ENCODE results near the gene PCCA. TPM values are rescaled to one million over a fixed set of nuclear protein-coding genes. Genes with fewer than 3 reads are reported as not detected.

PCCA gene
- total RNA-seq, 1 experiment from 2014 or later: 52.8 TPM

DNA sequence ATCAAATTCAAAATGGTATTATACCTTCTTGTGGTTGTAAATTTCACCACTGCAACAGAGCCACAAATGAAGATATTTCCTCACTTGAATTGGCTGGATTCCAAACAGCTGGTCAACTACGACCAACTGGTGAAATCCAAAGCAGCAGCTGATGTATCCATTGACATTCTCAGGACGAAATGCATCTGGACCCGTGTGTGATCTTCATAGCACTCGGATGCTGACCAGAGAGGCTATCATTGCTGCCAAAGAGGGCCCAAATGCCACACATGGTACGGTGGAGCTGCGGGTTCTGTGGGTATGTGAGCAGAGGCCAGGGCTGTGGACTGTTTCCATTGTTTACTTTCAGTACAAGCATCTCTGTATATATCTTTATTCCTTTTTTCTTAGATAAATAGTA lies 25.6 kb upstream of the PCCA start:
- peaks cover 21% of the 10 kb centered on the region for H3K36me3 Mint-ChIP-seq

DNA sequence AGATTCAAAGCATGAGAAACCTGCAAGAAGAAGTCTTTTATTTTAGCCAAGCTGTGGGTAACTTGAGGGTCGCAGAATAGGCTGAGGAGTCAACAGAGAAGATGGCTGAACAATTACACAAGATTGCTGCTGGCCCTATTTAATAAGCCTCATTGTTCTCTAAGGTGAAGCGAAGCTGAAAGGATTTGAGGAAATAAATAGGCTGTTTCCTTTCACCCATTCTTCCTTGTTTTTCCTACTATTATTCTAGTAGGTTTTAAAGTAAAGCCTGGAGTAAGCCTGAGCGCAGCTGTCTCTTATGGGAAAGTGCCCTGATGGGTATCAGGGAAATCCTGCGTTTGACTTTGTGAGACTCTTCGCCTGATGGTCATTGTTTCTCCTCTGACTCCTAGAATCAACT lies 25.0 kb upstream of the PCCA start:
- Mint-ChIP-seq H3K9me3 (peaks cover 19% of the 10 kb centered on the region), H3K4me3 (no peak overlapping the region), H3K36me3 (peaks cover 15% of the 10 kb centered on the region), H3K27me3 (ENCODE audit: low read depth) (peaks cover 3% of the 10 kb centered on the region; the same call in 1 of the 2 replicates), H3K27ac (no peak overlapping the region), H3K4me1 (no peaks in the 10 kb centered on the region)
- CTCF ChIA-PET: no interaction called here
- DNase-seq (ENCODE audit: low spot score) (no peak), ATAC-seq (no peak)
- TF ChIP-seq ELF4 (CRISPR knock-in tag; IDR thresholded peaks at IDR 0.05; ENCODE audit: low read depth) (no peak), MXD4 (CRISPR knock-in tag; IDR thresholded peaks at IDR 0.05; ENCODE audit: borderline replicate concordance) (no peak), ZBTB21 (CRISPR knock-in tag; IDR thresholded peaks at IDR 0.05; ENCODE audit: borderline replicate concordance) (no peak), ETV6 (CRISPR knock-in tag; IDR thresholded peaks at IDR 0.05) (no peak), JAZF1 (CRISPR knock-in tag; IDR thresholded peaks at IDR 0.05) (no peak)
- TF ChIP-seq, protein P1, sequence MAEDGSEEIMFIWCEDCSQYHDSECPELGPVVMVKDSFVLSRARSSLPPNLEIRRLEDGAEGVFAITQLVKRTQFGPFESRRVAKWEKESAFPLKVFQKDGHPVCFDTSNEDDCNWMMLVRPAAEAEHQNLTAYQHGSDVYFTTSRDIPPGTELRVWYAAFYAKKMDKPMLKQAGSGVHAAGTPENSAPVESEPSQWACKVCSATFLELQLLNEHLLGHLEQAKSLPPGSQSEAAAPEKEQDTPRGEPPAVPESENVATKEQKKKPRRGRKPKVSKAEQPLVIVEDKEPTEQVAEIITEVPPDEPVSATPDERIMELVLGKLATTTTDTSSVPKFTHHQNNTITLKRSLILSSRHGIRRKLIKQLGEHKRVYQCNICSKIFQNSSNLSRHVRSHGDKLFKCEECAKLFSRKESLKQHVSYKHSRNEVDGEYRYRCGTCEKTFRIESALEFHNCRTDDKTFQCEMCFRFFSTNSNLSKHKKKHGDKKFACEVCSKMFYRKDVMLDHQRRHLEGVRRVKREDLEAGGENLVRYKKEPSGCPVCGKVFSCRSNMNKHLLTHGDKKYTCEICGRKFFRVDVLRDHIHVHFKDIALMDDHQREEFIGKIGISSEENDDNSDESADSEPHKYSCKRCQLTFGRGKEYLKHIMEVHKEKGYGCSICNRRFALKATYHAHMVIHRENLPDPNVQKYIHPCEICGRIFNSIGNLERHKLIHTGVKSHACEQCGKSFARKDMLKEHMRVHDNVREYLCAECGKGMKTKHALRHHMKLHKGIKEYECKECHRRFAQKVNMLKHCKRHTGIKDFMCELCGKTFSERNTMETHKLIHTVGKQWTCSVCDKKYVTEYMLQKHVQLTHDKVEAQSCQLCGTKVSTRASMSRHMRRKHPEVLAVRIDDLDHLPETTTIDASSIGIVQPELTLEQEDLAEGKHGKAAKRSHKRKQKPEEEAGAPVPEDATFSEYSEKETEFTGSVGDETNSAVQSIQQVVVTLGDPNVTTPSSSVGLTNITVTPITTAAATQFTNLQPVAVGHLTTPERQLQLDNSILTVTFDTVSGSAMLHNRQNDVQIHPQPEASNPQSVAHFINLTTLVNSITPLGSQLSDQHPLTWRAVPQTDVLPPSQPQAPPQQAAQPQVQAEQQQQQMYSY (CRISPR knock-in tag; IDR thresholded peaks at IDR 0.05): no peak
- TF ChIP-seq, protein P2, sequence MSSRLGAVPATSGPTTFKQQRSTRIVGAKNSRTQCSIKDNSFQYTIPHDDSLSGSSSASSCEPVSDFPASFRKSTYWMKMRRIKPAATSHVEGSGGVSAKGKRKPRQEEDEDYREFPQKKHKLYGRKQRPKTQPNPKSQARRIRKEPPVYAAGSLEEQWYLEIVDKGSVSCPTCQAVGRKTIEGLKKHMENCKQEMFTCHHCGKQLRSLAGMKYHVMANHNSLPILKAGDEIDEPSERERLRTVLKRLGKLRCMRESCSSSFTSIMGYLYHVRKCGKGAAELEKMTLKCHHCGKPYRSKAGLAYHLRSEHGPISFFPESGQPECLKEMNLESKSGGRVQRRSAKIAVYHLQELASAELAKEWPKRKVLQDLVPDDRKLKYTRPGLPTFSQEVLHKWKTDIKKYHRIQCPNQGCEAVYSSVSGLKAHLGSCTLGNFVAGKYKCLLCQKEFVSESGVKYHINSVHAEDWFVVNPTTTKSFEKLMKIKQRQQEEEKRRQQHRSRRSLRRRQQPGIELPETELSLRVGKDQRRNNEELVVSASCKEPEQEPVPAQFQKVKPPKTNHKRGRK (CRISPR knock-in tag; IDR thresholded peaks at IDR 0.05; ENCODE audit: borderline replicate concordance): no peak
- TF ChIP-seq, protein P3, sequence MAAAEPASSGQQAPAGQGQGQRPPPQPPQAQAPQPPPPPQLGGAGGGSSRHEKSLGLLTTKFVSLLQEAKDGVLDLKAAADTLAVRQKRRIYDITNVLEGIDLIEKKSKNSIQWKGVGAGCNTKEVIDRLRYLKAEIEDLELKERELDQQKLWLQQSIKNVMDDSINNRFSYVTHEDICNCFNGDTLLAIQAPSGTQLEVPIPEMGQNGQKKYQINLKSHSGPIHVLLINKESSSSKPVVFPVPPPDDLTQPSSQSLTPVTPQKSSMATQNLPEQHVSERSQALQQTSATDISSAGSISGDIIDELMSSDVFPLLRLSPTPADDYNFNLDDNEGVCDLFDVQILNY (CRISPR knock-in tag; IDR thresholded peaks at IDR 0.05): no peak
- POLR2A ChIA-PET: no interaction called here

More for the DNA sequence above, 25.6 kb upstream of the PCCA start:
- ATAC-seq (no peak), DNase-seq (ENCODE audit: low spot score) (no peak)
- peaks cover 25% of the 10 kb centered on the region for H3K9me3 Mint-ChIP-seq
- peaks cover 8% of the 10 kb centered on the region for H3K27me3 Mint-ChIP-seq (ENCODE audit: low read depth)
- CTCF ChIA-PET: no interaction called here
- no peak overlapping the region for H3K27ac Mint-ChIP-seq
- TF ChIP-seq EMX1 (CRISPR knock-in tag; IDR thresholded peaks at IDR 0.05): no peak
- no peak for TF ChIP-seq ETV6 (CRISPR knock-in tag; IDR thresholded peaks at IDR 0.05)
- TF ChIP-seq ZNF121 (CRISPR knock-in tag; IDR thresholded peaks at IDR 0.05): no peak
- TF ChIP-seq, protein P4, sequence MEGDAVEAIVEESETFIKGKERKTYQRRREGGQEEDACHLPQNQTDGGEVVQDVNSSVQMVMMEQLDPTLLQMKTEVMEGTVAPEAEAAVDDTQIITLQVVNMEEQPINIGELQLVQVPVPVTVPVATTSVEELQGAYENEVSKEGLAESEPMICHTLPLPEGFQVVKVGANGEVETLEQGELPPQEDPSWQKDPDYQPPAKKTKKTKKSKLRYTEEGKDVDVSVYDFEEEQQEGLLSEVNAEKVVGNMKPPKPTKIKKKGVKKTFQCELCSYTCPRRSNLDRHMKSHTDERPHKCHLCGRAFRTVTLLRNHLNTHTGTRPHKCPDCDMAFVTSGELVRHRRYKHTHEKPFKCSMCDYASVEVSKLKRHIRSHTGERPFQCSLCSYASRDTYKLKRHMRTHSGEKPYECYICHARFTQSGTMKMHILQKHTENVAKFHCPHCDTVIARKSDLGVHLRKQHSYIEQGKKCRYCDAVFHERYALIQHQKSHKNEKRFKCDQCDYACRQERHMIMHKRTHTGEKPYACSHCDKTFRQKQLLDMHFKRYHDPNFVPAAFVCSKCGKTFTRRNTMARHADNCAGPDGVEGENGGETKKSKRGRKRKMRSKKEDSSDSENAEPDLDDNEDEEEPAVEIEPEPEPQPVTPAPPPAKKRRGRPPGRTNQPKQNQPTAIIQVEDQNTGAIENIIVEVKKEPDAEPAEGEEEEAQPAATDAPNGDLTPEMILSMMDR (IDR thresholded peaks at IDR 0.05): no peak
- no peak for TF ChIP-seq FOXP1 (CRISPR knock-in tag; IDR thresholded peaks at IDR 0.05; ENCODE audit: borderline replicate concordance)
- TF ChIP-seq JAZF1 (CRISPR knock-in tag; IDR thresholded peaks at IDR 0.05): no peak
- no peak for TF ChIP-seq TP53 (CRISPR knock-in tag; IDR thresholded peaks at IDR 0.05)
- peaks cover 5% of the 10 kb centered on the region for H3K4me1 Mint-ChIP-seq
- POLR2A ChIA-PET: no interaction called here
- no peak overlapping the region for H3K4me3 Mint-ChIP-seq

DNA sequence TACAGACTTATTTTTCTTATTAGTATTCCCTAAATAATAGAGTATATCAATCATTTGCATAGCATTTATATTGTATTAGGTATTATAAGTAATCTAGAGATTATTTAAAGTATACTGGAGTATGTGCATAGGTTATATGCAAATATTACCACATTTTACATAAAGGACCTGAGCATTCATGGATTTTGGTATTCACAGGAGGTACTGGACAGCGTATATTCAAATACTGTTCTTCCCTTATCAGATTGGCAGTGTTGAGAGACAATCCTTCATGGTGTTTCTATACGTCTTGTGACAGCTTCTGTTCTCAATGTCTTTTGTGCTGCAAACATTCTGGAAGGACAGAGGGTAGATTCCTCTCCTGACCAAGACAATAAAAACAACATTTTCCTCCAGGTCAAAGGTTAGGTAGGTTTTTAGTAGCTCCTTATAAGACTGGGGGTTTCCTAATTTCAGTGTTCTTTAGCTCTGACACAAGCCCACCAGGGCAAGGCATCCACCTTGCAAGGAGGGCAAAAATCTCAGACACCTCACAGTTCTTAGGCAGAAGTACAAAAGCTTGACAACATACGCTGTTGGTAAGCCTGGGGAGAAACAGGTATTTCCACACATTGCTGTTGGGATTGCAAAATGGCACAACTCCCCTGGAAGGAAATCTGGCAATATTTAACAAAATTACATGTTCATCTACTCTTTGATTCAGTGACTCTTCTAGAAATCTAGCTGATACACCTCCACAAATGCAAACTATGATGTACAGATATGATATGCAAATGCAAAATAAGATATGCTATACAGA lies 20.6 kb upstream of the PCCA start:
- H3K36me3 Mint-ChIP-seq: no peaks in the 10 kb centered on the region
- ATAC-seq: no peak
- no peak overlapping the region for H3K27ac Mint-ChIP-seq
- H3K4me3 Mint-ChIP-seq: no peak overlapping the region
- CTCF ChIA-PET: no interaction called here
- H3K4me1 Mint-ChIP-seq: no peaks in the 10 kb centered on the region
- DNase-seq (ENCODE audit: low spot score): no peak
- no peaks in the 10 kb centered on the region; the same call in 1 of the 2 replicates for H3K27me3 Mint-ChIP-seq (ENCODE audit: low read depth)
- no peaks in the 10 kb centered on the region for H3K9me3 Mint-ChIP-seq
- POLR2A ChIA-PET: no interaction called here
- TF ChIP-seq TP53 (CRISPR knock-in tag; IDR thresholded peaks at IDR 0.05) (no peak), ZNF317 (CRISPR knock-in tag; IDR thresholded peaks at IDR 0.05; ENCODE audit: borderline replicate concordance, low read depth) (no peak)
- TF ChIP-seq, protein P5, sequence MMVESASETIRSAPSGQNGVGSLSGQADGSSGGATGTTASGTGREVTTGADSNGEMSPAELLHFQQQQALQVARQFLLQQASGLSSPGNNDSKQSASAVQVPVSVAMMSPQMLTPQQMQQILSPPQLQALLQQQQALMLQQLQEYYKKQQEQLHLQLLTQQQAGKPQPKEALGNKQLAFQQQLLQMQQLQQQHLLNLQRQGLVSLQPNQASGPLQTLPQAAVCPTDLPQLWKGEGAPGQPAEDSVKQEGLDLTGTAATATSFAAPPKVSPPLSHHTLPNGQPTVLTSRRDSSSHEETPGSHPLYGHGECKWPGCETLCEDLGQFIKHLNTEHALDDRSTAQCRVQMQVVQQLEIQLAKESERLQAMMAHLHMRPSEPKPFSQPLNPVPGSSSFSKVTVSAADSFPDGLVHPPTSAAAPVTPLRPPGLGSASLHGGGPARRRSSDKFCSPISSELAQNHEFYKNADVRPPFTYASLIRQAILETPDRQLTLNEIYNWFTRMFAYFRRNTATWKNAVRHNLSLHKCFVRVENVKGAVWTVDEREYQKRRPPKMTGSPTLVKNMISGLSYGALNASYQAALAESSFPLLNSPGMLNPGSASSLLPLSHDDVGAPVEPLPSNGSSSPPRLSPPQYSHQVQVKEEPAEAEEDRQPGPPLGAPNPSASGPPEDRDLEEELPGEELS (CRISPR knock-in tag; IDR thresholded peaks at IDR 0.05): no peak
- TF ChIP-seq, protein P4 (IDR thresholded peaks at IDR 0.05): no peak
